WTC11 (cell line): ENCODE data around the gene CCDC51. TPM values are rescaled to one million over a fixed set of nuclear protein-coding genes. Genes with fewer than 3 reads are reported as not detected.
A peak's percentile ranks its signal among the peaks of the same experiment; 100 is the strongest.

Source experiments
- ATAC-seq: fragments of 200-7000 bp; cut with Tn5 transposase; 2 replicates; pipeline ENCODE4 v1.10.0; 2021; ENCODE audit warnings: mild to moderate bottlenecking, moderate library complexity
- CTCF ChIA-PET: fragments of 300-600 bp; sonication (Branson Sonifier 250); formaldehyde crosslinking; loops from one replicate; lab custom pipeline; 2021; ENCODE audit warnings: antibody characterized with exemption; lab: Charles Lee
- POLR2A ChIA-PET: fragments of 350-600 bp; sonication (Branson Sonifier 250); formaldehyde crosslinking; loops from one replicate; lab custom pipeline; 2021; ENCODE audit warnings: antibody characterized with exemption; lab: Charles Lee
- DNase-seq: peaks from one replicate; pipeline ENCODE4 v3.0.0; 2021; ENCODE audit warnings: low spot score
- H3K27ac Mint-ChIP-seq: 2 replicates; pipeline ENCODE4 v1.8.0; 2021; ENCODE audit warnings: mixed read lengths
- H3K27me3 Mint-ChIP-seq: 2 replicates; pipeline ENCODE4 v1.8.0; 2021; ENCODE audit warnings: low read depth, mild to moderate bottlenecking, moderate library complexity, mixed read lengths
- H3K36me3 Mint-ChIP-seq: 2 replicates; pipeline ENCODE4 v1.8.0; 2021; ENCODE audit warnings: mixed read lengths
- H3K4me1 Mint-ChIP-seq: 2 replicates; pipeline ENCODE4 v1.8.0; 2022; ENCODE audit warnings: mixed read lengths
- H3K4me3 Mint-ChIP-seq: 2 replicates; pipeline ENCODE4 v1.8.0; 2021; ENCODE audit warnings: mild to moderate bottlenecking, moderate library complexity, mixed read lengths
- H3K9me3 Mint-ChIP-seq: 2 replicates; pipeline ENCODE4 v1.8.0; 2021; ENCODE audit warnings: mixed read lengths
- ATF2 ChIP-seq: sonication (generic); formaldehyde crosslinking; IDR thresholded peaks from 2 replicates; pipeline ENCODE4 v1.8.1; 2022; ENCODE audit warnings: low read depth, missing genetic modification reagents, borderline replicate concordance
- CBFB ChIP-seq: sonication (generic); formaldehyde crosslinking; IDR thresholded peaks from 2 replicates; pipeline ENCODE4 v1.8.1; 2022; ENCODE audit warnings: mild to moderate bottlenecking, low read depth, missing genetic modification reagents
- E2F4 ChIP-seq: sonication (generic); formaldehyde crosslinking; IDR thresholded peaks from 2 replicates; pipeline ENCODE4 v1.8.1; 2022; ENCODE audit warnings: low read depth, mild to moderate bottlenecking, moderate library complexity, missing genetic modification reagents, borderline replicate concordance
- E2F5 ChIP-seq: sonication (generic); formaldehyde crosslinking; IDR thresholded peaks from 2 replicates; pipeline ENCODE4 v1.8.1; 2022; ENCODE audit warnings: mild to moderate bottlenecking, moderate library complexity, missing genetic modification reagents
- ELF4 ChIP-seq: sonication (generic); formaldehyde crosslinking; IDR thresholded peaks from 2 replicates; pipeline ENCODE4 v1.8.1; 2022; ENCODE audit warnings: low read depth, mild to moderate bottlenecking, moderate library complexity, missing genetic modification reagents
- ERG ChIP-seq: fragments of 250-450 bp; sonication (Bioruptor Pico); IDR thresholded peaks from 2 replicates; pipeline ENCODE4 v1.8.0; 2021; ENCODE audit warnings: mild to moderate bottlenecking
- ESRRA ChIP-seq: sonication (generic); formaldehyde crosslinking; IDR thresholded peaks from 2 replicates; pipeline ENCODE4 v1.8.1; 2022; ENCODE audit warnings: mild to moderate bottlenecking, missing genetic modification reagents, borderline replicate concordance
- FOXJ3 ChIP-seq: sonication (generic); formaldehyde crosslinking; IDR thresholded peaks from 2 replicates; pipeline ENCODE4 v1.9.0; 2021; ENCODE audit warnings: missing genetic modification reagents, mild to moderate bottlenecking, borderline replicate concordance
- FOXK1 ChIP-seq: sonication (generic); formaldehyde crosslinking; IDR thresholded peaks from 2 replicates; pipeline ENCODE4 v1.8.0; 2022; ENCODE audit warnings: mild to moderate bottlenecking, moderate library complexity, missing genetic modification reagents
- GRHL2 ChIP-seq: fragments of 250-450 bp; sonication (Bioruptor Pico); IDR thresholded peaks from 2 replicates; pipeline ENCODE4 v1.8.0; 2022; ENCODE audit warnings: mild to moderate bottlenecking, moderate library complexity; ENCODE audit not compliant: insufficient replicate concordance, severe bottlenecking
- HMGA2 ChIP-seq: fragments of 250-450 bp; sonication (Bioruptor Pico); IDR thresholded peaks from 2 replicates; pipeline ENCODE4 v1.4.0; 2021; ENCODE audit warnings: mild to moderate bottlenecking, moderate library complexity
- JUN ChIP-seq: sonication (generic); formaldehyde crosslinking; IDR thresholded peaks from 2 replicates; pipeline ENCODE4 v1.8.0; 2023; ENCODE audit warnings: mild to moderate bottlenecking, missing genetic modification reagents
- KAT7 ChIP-seq: sonication (generic); formaldehyde crosslinking; IDR thresholded peaks from 2 replicates; pipeline ENCODE4 v1.8.1; 2023; ENCODE audit warnings: missing genetic modification reagents, mild to moderate bottlenecking, borderline replicate concordance
- MAX ChIP-seq: sonication (generic); formaldehyde crosslinking; IDR thresholded peaks from 2 replicates; pipeline ENCODE4 v1.8.0; 2022; ENCODE audit warnings: mild to moderate bottlenecking, missing genetic modification reagents
- MYBL2 ChIP-seq: sonication (generic); formaldehyde crosslinking; IDR thresholded peaks from 2 replicates; pipeline ENCODE4 v1.8.1; 2023; ENCODE audit warnings: mild to moderate bottlenecking, moderate library complexity, missing genetic modification reagents
- NFATC4 ChIP-seq: fragments of 250-450 bp; sonication (Bioruptor Pico); IDR thresholded peaks from 2 replicates; pipeline ENCODE4 v1.9.0; 2021; ENCODE audit warnings: mild to moderate bottlenecking
- NR3C1 ChIP-seq: sonication (generic); formaldehyde crosslinking; conservative IDR thresholded peaks from 2 replicates; pipeline ENCODE4 v1.8.1; 2023; ENCODE audit warnings: low read depth, mild to moderate bottlenecking, missing genetic modification reagents
- SP1 ChIP-seq: sonication (generic); formaldehyde crosslinking; conservative IDR thresholded peaks from 2 replicates; pipeline ENCODE4 v1.8.1; 2022; ENCODE audit warnings: missing genetic modification reagents
- USF2 ChIP-seq: sonication (generic); formaldehyde crosslinking; IDR thresholded peaks from 2 replicates; pipeline ENCODE4 v1.8.1; 2023; ENCODE audit warnings: mild to moderate bottlenecking, missing genetic modification reagents, moderate library complexity
- ZNF138 ChIP-seq: sonication (generic); formaldehyde crosslinking; conservative IDR thresholded peaks from 2 replicates; pipeline ENCODE4 v1.8.1; 2022; ENCODE audit warnings: mild to moderate bottlenecking, moderate library complexity, missing genetic modification reagents
- ZNF232 ChIP-seq: sonication (generic); formaldehyde crosslinking; IDR thresholded peaks from 2 replicates; pipeline ENCODE4 v1.8.0; 2022; ENCODE audit warnings: mild to moderate bottlenecking, missing genetic modification reagents
- ZNF281 ChIP-seq: sonication (generic); formaldehyde crosslinking; IDR thresholded peaks from 2 replicates; pipeline ENCODE4 v1.8.0; 2023; ENCODE audit warnings: mild to moderate bottlenecking, missing genetic modification reagents
- ZNF317 ChIP-seq: sonication (generic); formaldehyde crosslinking; IDR thresholded peaks from 2 replicates; pipeline ENCODE4 v1.8.1; 2023; ENCODE audit warnings: low read depth, mild to moderate bottlenecking, moderate library complexity, missing genetic modification reagents, borderline replicate concordance
- ZNF423 ChIP-seq: fragments of 250-450 bp; sonication (Bioruptor Pico); IDR thresholded peaks from 2 replicates; pipeline ENCODE4 v2.1.2; 2022; ENCODE audit warnings: mild to moderate bottlenecking, moderate library complexity
- total RNA-seq: library from RNA; stranded (reverse); gene quantifications from 3 replicates; pipeline ENCODE4 v1.2.3, GENCODE V29; 2021

Gene CCDC51
- total RNA-seq, 1 experiment from 2014 or later: 25.1 TPM

GRCh38 chr3:48429960-48430707 lies 9.8 kb downstream of the CCDC51 start, which contains the start of gene PLXNB1 (continued):
- 0 out of 2 replicates have a peak, but pooled peaks have one; percentile 26 for TF ChIP-seq E2F5 (CRISPR knock-in tag)
- no peak for TF ChIP-seq HMGA2 (CRISPR knock-in tag)
- TF ChIP-seq ATF2 (CRISPR knock-in tag): no peak
- no peak for TF ChIP-seq ZNF138 (CRISPR knock-in tag)
- TF ChIP-seq MAX (CRISPR knock-in tag): peak; percentile 73
- peak; percentile 6; the same call in 1 of the 2 replicates for TF ChIP-seq MYBL2 (CRISPR knock-in tag)
- no peak for TF ChIP-seq ESRRA (CRISPR knock-in tag)
- TF ChIP-seq FOXK1: peak; percentile 59; the same call in 1 of the 2 replicates
- TF ChIP-seq ZNF232 (CRISPR knock-in tag): 0 out of 2 replicates have a peak, but pooled peaks have one; percentile 54
- TF ChIP-seq SP1 (CRISPR knock-in tag): peak; percentile 86

GRCh38 chr3:48429317-48429959 lies 10.5 kb downstream of the CCDC51 start:
- H3K4me3 Mint-ChIP-seq: peak overlapping the region; percentile 87
- H3K4me1 Mint-ChIP-seq: peaks cover 59% of the 10 kb centered on the region
- peak; percentile 86 for DNase-seq
- peak; percentile 16 for ATAC-seq
- peaks cover 29% of the 10 kb centered on the region for H3K36me3 Mint-ChIP-seq
- POLR2A ChIA-PET: interaction anchor here (0.9 to 3.7 kb wide), 5 partner anchors 10 to 127 kb away, joined by 3 to 15 read pairs (median 5); partner anchors contain the start of genes ATRIP, CCDC51, PFKFB4 and TMA7
- H3K9me3 Mint-ChIP-seq: no peaks in the 10 kb centered on the region
- CTCF ChIA-PET: interaction anchor here (1.1 to 8.2 kb wide), 6 partner anchors 11 to 235 kb away, joined by 3 to 142 read pairs (median 8); partner anchors contain the start of genes CCDC51 and TMA7
- no peaks in the 10 kb centered on the region for H3K27me3 Mint-ChIP-seq
- H3K27ac Mint-ChIP-seq: peak overlapping the region; percentile 87
- no peak for TF ChIP-seq CBFB (CRISPR knock-in tag)
- no peak for TF ChIP-seq FOXJ3 (CRISPR knock-in tag)
- TF ChIP-seq E2F4: peak; percentile 9; the same call in 1 of the 2 replicates
- TF ChIP-seq KAT7 (CRISPR knock-in tag): no peak
- TF ChIP-seq ZNF317 (CRISPR knock-in tag): no peak; the same call in 1 of the 2 replicates
- TF ChIP-seq ERG (CRISPR knock-in tag): no peak
- TF ChIP-seq ELF4 (CRISPR knock-in tag): no peak
- no peak for TF ChIP-seq GRHL2 (CRISPR knock-in tag)
- no peak for TF ChIP-seq NFATC4
- no peak for TF ChIP-seq SP1 (CRISPR knock-in tag)
- TF ChIP-seq JUN (CRISPR knock-in tag): 0 out of 2 replicates have a peak, but pooled peaks have one; percentile 20
- no peak for TF ChIP-seq ZNF281
- TF ChIP-seq NR3C1 (CRISPR knock-in tag): no peak; the same call in 1 of the 2 replicates
- peak; percentile 79 for TF ChIP-seq ZNF423
- 0 out of 2 replicates have a peak, but pooled peaks have one; percentile 17 for TF ChIP-seq USF2
